GM19099 (cell line): Measurements from ENCODE around the gene PIMREG.

Experiments
- POLR2A ChIP-seq: IDR thresholded peaks from 3 replicates; pipeline ENCODE4 v1.6.1; 2011; ENCODE audit warnings: low read depth; ENCODE audit not compliant: insufficient read length; ENCODE audit errors: extremely low read depth

The PIMREG gene

DNA sequence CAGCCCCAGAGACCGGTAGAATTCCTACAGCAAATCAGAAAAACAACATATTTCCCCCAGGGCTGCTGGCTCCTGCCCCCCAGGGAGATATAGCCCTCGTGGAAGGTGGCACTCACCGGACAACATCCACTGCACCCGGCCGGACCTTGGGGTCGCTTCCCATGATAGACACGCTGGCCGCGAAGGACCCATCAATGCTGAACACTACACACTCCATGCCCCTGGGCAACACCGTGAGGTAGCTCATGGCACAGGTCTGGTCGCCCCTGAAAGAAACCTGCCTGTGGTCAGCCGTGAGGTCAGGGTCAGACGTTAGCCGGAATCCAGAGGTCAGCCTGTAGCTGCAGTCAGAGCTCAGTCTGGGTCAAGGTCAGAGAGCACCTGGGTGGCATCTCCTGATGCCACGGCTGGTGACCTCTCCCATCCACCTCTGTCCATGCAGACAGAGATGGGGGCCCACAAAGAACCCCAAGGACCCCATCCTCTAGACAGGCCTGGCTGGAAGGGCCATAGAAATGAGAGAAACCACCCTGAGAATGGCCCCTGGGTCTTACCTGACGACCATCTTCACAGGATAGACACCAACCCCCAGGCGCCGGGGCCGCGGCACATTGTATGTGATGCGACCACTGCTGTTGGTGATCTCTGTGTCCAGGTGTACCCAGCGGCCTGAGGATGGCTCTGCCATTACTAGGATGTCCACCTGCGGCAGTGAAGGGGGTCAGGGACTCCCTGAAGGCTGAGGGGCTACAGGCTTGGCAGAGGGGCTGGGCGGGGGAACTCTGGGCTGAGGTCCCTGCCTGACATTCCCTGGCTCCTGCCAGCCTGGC, 19.6 kb downstream of the PIMREG start:
- TF ChIP-seq POLR2A: no peak

DNA sequence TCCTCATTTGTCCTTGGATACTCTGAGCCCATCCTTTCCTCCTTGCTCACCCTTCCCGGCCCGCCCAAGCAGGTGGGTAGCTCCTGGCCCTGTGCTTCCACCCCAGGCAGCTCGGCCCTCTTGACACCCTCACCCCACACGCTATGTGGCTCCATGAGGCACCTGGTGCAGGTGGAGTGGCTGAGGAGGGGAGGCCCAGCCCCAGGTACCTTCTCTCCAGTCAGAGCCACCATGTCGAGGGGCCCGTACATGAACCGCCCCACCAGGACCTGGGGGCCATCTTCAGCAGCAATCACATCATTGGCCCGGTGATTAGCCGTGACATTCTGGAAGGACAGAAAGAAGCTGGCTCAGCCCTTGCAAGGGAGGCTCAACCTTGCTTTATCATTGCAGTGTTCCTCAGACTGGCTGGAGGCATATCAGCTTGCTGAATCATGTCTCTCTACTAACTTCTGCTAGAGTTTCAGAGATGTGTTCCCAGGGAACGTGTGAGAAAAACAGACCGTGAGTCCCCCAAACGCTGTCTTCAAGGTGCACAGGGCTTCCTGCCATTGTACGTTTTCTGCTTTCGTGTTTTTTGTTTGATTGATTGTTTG, 20.3 kb downstream of the PIMREG start:
- no peak for TF ChIP-seq POLR2A

DNA sequence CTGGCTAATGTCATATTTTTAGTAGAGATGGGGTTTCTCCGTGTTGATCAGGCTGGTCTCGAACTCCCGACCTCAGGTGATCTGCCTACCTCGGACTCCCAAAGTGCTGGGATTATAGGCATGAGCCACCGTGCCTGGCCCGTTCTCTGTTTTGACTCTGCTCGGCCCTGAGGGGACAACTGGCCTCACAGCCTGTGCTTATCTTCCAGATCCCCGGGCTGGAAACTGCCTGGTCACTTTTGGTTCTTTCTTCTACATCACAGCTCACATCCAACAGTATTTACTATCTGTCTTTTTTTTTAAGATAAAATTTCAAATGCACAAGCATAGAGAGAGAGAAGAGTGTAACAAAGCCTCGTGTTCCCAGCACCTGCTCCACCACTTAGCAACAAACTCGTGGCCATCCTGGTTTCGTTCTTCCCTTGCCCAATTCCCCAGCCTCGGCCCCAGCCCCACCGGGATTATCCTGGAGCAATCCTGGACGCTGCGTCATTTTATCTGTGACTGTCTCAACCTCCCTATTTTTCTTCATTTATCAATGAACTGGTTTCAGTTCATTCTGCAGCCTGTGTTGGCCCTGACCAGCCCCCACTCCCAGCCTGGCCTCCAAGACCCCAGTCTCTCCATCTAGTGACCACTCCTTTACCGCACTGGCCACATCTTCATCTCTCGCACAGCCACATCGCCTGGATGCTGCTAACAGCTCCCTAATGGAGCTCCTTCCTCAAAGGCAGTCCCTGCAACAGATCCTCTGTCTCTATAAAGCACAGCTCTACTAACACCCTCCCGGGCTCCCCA, 21.1 kb downstream of the PIMREG start:
- no peak for TF ChIP-seq POLR2A

DNA sequence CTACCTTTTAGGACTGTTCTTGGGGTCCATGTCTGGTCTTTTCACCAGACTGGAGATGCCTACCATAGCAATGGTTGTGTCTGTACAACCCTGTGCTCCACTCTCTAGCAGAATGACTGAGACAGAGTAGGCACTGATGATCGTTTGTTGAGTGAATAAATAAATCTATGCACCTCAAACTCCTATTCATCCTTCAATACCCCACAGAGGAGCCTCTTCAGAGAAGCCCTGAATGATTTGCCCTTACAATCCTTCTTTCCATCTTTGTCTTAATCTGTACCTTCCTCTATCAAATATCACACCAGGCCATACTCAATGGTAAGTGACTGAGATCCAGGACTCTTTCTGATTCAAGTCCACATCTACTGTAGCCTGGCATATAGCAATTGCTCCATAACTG, 23.3 kb downstream of the PIMREG start:
- no peak for TF ChIP-seq POLR2A

DNA sequence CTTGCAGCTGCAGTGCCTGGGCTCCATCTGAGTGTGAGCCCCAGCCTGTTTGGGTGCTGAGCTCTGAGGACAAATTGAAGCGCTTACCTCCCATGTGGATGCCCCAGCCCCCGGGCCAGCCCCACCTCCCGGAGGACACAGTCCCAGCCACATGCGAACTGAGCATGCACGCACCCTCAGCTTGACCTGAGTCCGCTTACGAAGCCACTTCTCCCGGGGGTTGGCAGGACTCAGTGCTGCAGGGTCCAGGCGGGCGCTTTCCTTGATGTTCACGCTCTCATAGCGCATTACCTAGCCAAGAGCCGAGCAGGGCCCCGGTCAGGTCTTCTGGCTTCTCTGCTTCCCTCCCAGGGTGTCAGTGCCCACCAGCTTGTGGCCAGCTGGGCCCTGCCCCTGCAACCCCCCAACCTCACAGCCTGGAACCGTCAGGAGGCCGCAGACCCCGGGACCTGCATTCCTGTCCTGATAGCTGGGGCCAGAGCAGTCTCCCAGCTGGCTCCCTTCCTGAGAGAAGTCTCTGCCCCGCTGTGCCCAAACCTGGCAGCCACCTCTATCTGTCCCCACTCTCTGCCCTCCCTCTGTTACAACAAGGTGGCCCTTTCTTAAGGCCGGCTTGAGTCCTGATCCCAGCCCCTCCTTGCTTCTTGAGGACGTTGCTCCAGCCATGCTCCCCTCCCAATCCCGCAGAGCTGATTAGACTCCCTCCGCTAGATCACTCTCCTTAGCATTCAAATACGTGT, 24.0 kb downstream of the PIMREG start:
- TF ChIP-seq POLR2A: no peak

DNA sequence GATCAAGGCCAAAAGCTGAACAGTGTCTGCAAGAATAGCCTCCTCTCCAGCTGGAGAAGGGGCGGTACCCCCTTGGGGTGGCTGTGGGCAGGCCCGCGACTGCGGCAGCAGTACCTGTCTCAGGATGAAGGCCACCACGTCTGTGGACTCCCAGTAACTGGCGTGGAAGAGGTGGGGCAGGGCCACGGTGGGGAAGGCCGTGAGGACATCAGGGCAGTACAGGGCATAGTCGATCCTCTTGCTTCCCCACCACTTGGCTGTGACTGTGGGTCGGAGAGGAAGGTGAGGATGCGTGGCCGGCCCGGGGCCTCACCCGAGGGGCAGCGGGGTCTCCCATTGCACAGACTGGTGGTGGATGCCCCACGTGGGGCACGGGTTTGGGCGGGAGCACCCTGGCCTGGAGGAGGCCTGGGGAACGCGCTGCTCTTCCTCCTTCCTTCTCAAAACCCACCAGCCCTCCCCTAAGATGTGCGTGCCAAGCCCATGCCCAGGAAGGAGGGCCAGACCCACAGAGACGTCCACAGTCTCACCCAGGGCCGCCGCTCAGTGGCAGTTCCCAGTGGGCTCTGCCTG, 26.0 kb downstream of the PIMREG start:
- TF ChIP-seq POLR2A: no peak

DNA sequence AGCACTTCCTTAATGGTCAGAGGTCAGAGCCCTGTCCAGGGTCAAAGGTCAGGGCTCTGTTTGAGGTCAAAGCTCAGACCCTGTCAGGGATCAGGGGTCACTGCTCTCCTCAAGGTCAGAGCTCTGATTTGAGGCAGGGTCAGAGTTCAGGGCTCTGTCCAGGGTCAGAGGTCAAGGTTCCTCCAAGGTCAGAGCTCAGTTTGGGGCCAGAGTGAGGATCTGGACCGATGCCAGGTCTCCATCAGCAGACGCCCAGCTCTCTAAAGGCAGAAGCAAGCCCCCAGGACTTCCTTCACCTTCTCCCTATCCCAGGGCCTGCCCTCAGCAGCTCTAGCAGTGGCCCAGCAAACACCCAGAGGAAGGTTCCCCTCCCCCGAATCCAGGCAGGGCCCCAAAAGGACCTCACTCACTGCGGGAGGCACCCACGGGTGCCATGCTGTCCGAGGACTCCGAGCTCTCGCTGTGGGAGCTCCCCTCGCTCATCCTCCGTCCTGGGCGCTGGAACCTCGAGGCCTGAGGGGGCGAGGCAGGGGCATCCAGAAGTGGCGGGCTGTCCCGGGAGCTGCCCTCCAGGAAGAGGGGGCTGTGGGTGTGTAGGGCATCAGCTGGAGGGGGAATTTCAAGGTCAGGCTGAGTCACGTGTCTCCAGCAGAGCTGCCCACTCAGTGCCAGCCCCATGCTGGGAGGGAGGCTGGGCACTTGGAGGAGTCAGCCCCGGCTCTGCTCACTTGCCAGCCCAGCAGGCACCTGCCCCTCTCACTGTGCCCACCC, 26.7 kb downstream of the PIMREG start:
- no peak for TF ChIP-seq POLR2A

DNA sequence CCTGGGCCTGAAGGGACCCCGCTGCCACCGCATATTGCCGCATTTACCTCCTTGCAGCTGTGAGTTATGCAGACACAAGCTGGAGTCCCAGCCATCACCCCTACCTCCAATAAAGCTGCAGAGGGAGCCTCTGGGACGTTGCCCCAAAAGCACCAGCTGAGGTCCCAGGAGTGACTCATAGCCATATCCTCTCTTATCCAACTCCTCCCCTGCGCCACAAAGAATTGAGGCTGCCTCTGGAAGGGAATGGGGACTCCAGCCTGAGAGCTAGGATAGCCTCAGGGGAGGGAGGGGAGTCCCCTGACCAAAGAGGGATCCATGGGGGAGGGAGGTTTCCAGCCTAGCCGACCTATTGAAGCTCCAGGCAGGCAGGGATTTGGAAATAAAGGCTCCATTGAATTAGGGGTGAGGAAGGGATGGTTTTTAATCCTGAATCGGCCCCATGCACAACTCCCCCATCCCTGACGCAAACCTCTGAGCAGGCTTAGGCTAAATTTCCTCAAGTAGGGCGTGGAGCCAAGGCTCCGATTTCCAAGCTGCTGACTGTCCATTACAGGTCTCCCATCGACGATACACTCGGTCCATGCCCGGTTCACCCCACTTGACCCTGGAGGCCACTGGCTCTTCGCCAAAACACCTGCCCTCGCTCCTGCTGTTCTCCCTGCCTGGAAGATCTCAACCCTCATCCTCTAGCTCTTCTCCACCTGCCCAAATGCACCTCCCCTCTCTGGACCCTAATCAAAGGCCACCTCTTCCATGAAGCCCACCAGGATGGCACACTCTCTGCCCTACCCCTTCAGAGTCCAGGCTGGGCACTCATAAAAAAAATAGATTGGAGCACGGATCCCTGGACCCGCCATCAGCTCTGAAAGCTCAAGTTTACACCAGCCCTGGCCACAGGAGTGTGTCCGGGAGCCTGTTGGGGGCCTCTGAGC, 27.5 kb downstream of the PIMREG start:
- no peak for TF ChIP-seq POLR2A

DNA sequence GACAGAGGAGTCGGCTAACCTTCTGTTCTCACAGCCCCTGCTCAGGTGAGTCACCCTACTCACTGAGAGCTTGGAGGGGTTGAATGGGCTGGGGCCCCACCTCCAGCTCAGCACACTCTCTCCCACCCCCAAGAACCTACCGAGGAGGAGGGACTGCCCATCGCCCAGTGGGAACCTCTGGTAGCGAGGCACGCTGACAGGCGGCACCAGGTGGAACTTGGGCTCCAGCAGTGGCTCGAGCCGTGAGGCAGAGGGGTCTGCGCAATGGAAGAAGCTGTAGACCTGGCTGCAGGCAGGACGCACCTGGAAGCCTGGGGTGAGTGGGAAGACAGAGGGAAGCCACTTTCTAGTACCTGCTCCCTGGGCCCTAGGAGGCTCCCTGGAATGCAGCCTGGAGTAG, 28.3 kb downstream of the PIMREG start:
- no peak for TF ChIP-seq POLR2A

DNA sequence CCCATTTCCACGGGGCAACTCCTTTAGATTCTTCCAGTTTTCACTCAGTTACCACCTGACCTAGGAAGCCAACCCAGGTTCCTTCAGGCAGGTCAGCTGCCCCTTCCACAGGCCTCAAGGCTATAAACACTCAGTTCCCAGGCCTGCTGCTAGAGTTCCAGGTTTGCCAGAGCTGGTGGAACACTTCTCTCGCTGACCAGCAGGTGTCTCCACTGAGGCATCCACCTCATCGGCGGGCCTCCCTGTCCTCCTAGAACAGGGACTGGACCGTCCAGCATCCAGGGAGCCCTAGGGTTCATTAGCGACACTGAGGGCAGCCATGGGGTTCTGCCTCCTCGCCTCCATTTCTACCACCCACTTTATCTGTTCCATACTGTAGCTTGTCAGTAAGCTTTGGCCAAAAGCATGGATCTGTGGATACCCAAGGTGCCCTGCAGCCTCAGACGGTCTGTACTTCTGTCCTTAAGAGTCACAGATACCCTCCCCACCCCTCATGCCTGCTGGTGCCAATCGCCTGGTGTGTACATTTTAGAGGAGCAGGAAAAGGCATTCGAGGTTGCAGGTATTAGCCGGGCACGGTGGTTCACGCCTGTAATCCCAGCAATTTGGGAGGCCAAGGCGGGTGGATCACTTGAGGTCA, 29.0 kb downstream of the PIMREG start:
- TF ChIP-seq POLR2A: no peak

DNA sequence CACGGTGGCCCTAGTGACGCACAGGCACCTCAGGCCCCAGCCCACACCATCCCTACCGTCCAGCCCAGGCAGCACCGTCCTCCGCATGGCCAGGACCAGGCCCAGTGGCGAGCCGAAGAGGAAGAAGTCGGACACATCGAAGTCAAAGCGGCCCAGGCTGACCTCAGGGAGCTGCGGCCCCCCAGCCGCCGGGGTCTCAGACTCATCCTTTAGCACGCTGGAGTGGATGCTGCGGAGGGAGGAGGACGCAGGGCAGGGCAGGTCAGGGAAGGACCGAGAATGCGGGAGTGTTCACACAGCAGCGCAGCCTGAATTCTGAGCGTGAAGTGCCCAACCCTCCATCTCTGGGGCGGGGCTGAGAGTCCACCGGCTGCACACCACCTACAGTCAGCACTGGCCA, 30.1 kb downstream of the PIMREG start:
- no peak for TF ChIP-seq POLR2A

DNA sequence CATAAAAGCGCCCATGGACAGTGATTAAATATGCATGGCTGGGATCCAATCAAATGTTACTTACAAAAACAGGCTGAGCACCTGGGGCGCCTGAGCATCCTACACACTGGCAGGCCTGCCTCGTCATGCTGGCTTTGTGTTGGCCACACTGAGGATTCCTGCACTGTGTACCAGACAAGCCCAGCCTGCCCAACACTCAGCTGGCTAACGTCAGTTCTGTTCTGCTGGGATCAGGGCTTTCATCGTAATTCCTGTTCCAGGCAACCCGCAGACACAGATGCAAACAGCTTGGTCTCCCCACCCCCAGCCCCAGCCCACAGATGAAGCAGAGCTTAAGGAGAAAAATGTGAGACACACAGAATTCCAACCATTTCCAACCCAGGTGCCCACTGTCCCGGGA, 30.7 kb downstream of the PIMREG start:
- TF ChIP-seq POLR2A: no peak
